ENCODE data around the gene ZNF503. TPM values are rescaled to one million over a fixed set of nuclear protein-coding genes. Genes with fewer than 3 reads are reported as not detected.
A peak's percentile ranks its signal among the peaks of the same experiment; 100 is the strongest.

The ZNF503 gene
- total and polyA plus RNA-seq, 10 of the 15 experiments (the other 5 are each of a cell fraction or from before 2014, with no cell fraction given) = 0.05 to 1.1 (median 0.11) TPM; not detected in 1

GRCh38 chr10:75357500-75357899 lies 44.1 kb downstream of the ZNF503 start (continued):
- TF ChIP-seq, protein P1, sequence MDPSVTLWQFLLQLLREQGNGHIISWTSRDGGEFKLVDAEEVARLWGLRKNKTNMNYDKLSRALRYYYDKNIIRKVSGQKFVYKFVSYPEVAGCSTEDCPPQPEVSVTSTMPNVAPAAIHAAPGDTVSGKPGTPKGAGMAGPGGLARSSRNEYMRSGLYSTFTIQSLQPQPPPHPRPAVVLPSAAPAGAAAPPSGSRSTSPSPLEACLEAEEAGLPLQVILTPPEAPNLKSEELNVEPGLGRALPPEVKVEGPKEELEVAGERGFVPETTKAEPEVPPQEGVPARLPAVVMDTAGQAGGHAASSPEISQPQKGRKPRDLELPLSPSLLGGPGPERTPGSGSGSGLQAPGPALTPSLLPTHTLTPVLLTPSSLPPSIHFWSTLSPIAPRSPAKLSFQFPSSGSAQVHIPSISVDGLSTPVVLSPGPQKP (IDR thresholded peaks at IDR 0.05; ENCODE audit: low read depth, low read length) = no peak
- TF ChIP-seq MTA2 (IDR thresholded peaks at IDR 0.05; ENCODE audit: low read depth) (no peak), WRNIP1 (IDR thresholded peaks at IDR 0.05; ENCODE audit: borderline replicate concordance, low read depth, low read length) (no peak), TCF3 (IDR thresholded peaks at IDR 0.05; ENCODE audit: borderline replicate concordance, insufficient read depth, low read depth, low read length) (no peak), POLR2AphosphoS5 (IDR thresholded peaks at IDR 0.05; ENCODE audit: low read length) (no peak)

DNA sequence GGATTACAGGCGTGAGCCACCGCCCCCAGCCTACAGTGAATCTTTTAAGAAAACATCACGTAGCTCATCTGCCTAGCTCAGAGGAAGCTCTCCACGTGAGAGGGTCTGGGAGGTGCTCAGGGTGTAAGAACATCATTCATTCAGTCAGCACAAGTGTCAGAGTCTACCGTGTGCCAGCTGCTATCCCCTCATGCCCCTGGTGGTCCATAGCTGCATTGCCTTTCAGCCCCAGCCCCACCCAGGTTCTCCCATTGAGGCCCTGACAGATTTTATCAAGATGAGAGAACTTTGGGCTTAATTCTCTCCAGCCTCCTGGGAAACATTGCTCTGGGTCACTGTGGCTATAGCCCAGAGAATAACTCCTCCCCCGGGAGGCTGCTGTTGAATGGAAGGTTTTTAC lies 45.1 kb downstream of the ZNF503 start:
- Histone ChIP-seq H3K4me2 (ENCODE audit: control insufficient read depth, insufficient read depth) (no peak overlapping the region), H3K27me3 (replicated peaks in 1 of 2; ENCODE audit: control insufficient read depth in 2 of 2, insufficient read depth in 2 of 2, low read length in 1 of 2) (no peaks in the 10 kb centered on the region; a peak in 1 of 4 replicates), H3K27ac (ENCODE audit: control insufficient read depth, insufficient read depth) (no peak overlapping the region), H3K4me1 (ENCODE audit: control insufficient read depth, insufficient read depth, low read length) (no peaks in the 10 kb centered on the region), H3K9ac (ENCODE audit: control insufficient read depth, insufficient read depth, low read length) (no peak overlapping the region), H3K9me3 (replicated peaks; ENCODE audit: control insufficient read depth, insufficient read depth, low read length) (no peaks in the 10 kb centered on the region), H2AFZ (ENCODE audit: control insufficient read depth, low read depth, low read length) (no peak overlapping the region), H3K4me3 (no peak overlapping the region), H4K20me1 (ENCODE audit: control insufficient read depth, insufficient read depth) (no peaks in the 10 kb centered on the region), H3K36me3 (ENCODE audit: control insufficient read depth in 2 of 2, insufficient read depth in 2 of 2, low read length in 1 of 2) (no peaks in the 10 kb centered on the region), H3K79me2 (ENCODE audit: control insufficient read depth, insufficient read depth, low read length) (no peaks in the 10 kb centered on the region)
- 33% methylated on average over 6 of the region's 6 CpGs for WGBS (ENCODE audit: insufficient coverage, insufficient replicate concordance, low lambda C conversion rate, missing lambda C conversion rate)
- DNase-seq (ENCODE audit: low read depth, low spot score) (no peak), ATAC-seq (no peak), FAIRE-seq (no peak)
- in situ Hi-C loops (cut with MboI) (no loop called here), intact Hi-C loops (cut with micrococcal nuclease; ENCODE audit: unreplicated experiment) (no loop called here)
- ChIA-PET SMC1A (ENCODE audit: uncharacterized antibody, unreplicated experiment) (interaction anchor here (1.4 kb wide), 1 partner anchor 10 kb away, joined by 3 read pairs; no protein-coding TSS in a partner anchor), CTCF (interaction anchor here (0.7 kb wide), 1 partner anchor 1201 kb away, joined by 3 read pairs; no protein-coding TSS in a partner anchor), POLR2A (no interaction called here), RAD21 (ENCODE audit: unreplicated experiment) (interaction anchor here (1.0 kb wide), 1 partner anchor 61 kb away, joined by 4 read pairs; no protein-coding TSS in a partner anchor)
- TF ChIP-seq ZNF217 (IDR thresholded peaks at IDR 0.05) (no peak), MEF2A (IDR thresholded peaks at IDR 0.05; ENCODE audit: insufficient read depth, low read depth, low read length) (no peak), E2F8 (IDR thresholded peaks at IDR 0.05; ENCODE audit: low read depth, partially characterized antibody) (no peak), MTA2 (IDR thresholded peaks at IDR 0.05; ENCODE audit: low read depth) (no peak), LARP7 (IDR thresholded peaks at IDR 0.05) (no peak), GABPA (IDR thresholded peaks at IDR 0.05; ENCODE audit: low read depth) (no peak), CTCF (IDR thresholded peaks at IDR 0.05 in 2 of 3, conservative IDR thresholded peaks at IDR 0.05 in 1 of 3; ENCODE audit: control insufficient read depth in 2 of 3, extremely low read depth in 1 of 3, insufficient read depth in 1 of 3, low read depth in 3 of 3, low read length in 3 of 3) (0 out of 6 replicates have a peak, but pooled peaks of 1 of the 3 experiments have one; percentile 2), KAT2A (conservative IDR thresholded peaks at IDR 0.05; ENCODE audit: control insufficient read depth, low read depth, low read length) (no peak)
- TF ChIP-seq, protein P2, sequence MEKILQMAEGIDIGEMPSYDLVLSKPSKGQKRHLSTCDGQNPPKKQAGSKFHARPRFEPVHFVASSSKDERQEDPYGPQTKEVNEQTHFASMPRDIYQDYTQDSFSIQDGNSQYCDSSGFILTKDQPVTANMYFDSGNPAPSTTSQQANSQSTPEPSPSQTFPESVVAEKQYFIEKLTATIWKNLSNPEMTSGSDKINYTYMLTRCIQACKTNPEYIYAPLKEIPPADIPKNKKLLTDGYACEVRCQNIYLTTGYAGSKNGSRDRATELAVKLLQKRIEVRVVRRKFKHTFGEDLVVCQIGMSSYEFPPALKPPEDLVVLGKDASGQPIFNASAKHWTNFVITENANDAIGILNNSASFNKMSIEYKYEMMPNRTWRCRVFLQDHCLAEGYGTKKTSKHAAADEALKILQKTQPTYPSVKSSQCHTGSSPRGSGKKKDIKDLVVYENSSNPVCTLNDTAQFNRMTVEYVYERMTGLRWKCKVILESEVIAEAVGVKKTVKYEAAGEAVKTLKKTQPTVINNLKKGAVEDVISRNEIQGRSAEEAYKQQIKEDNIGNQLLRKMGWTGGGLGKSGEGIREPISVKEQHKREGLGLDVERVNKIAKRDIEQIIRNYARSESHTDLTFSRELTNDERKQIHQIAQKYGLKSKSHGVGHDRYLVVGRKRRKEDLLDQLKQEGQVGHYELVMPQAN (conservative IDR thresholded peaks at IDR 0.05) = no peak
- BruUV-seq (replicated peaks) = no TSS peak

Measured in GM12878 (cell line).